C1 segment of cervical spinal cord (tissue), 14 donors: ENCODE measurements around the gene ZDHHC21.

Experiments used
- DNase-seq, 14 donors: peaks; one replicate each; lab custom pipeline; 2025; lab: John Stamatoyannopoulos, UW

Gene ZDHHC21

GRCh38 chr9:14616188-14616982 lies 76.8 kb downstream of the ZDHHC21 start:
- peak in 1 of 14 donors; percentile 53 for DNase-seq

- DNase-seq, result no peak
Observed at GRCh38 chr9:14608540-14608939, 84.7 kb downstream of the ZDHHC21 start.

GRCh38 chr9:14597171-14597799 lies 95.9 kb downstream of the ZDHHC21 start:
- DNase-seq, result no peak

DNA sequence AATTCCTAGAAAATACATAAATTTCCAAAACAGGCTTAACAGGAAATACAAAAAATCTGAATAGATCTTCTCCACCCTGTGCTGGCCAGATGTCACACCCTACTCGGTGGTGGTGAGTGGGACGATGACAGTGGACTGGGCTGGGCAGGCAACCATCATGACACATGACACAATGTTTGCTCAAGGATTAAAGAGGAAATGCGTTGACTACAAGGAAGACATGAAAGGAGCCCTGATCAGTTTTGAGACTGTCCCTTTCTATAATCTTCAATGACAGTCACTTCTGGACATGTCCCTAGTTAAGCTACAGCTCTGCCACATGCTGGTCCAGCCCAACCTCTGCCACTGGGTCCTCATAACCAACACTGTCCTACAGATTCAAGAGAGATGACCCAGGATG lies 99.8 kb downstream of the ZDHHC21 start:
- DNase-seq, result no peak

DNA sequence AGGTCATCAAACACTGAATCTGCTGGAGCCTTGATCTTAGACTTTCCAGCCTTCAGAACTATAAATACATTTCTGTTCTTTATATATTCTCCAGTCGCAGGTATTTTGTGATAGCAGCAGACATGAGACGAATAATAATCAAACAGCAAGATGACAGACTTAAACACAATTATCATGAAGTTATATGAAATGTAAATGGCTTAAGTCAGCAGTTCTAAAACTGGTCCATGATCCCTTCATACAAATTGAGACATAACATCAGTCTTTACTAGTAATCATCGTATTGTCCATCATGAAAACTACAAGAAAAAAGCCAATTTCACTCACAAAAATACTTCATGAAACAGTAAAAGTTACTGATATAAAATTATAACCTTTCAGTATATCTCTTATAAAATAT lies 101.8 kb downstream of the ZDHHC21 start:
- DNase-seq, result no peak

DNA sequence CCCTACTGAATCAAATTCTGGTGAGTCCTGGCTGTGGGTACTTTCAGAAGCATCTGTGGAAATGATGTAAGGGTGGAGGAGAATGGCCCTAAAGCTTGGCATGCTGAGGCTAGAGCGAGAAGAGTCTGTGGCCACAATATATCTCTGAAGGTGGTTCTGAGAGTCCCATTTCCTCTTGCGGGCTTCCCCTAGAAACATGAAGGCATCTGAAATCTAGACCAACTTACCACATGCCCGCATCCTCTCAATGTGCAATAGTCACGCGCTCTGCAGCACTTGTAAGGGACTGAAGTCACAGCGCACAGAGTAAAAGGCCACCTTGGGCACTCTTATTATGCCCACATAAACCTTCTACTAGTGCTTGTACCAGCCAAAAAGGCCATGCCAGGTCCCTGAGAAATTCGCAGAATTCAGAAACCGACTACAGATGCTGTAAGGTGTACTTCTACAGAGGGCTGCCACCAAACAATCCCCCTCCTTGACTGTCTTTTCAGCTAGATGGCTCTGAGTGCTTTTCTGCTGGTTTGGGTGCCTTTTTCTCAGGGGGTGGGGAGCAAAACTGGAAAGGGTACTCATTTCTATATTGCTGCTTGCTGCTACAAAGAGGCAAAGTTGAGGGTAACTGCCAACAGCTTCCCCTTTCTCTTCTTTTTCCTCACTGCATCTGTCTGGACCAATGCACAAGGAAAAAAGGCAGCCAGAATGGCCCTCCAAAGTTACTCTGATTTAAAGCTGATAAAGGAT lies 107.3 kb downstream of the ZDHHC21 start:
- DNase-seq, result peak in 1 of 14 donors; percentile 13

- no peak for DNase-seq
Observed at GRCh38 chr9:14584571-14584970, 108.7 kb downstream of the ZDHHC21 start.

DNA sequence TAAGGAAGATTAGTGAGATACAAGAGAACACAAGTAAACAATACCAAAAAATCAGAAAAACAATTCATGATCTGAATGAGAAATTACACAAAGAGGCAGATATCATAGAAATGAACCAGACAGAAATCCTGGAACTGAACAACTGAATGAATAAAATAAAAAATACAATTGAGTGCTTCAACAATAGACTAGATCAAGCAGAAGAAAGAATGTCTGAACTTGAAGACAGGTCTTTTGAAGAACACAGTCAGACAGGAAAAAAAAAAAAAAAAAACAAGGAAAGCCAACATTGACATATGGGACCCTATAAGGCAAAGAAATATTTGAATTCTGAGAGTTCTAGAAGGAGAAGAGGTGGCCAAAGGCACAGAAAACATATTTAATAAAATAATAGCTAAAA lies 115.2 kb downstream of the ZDHHC21 start:
- DNase-seq, result no peak

DNA sequence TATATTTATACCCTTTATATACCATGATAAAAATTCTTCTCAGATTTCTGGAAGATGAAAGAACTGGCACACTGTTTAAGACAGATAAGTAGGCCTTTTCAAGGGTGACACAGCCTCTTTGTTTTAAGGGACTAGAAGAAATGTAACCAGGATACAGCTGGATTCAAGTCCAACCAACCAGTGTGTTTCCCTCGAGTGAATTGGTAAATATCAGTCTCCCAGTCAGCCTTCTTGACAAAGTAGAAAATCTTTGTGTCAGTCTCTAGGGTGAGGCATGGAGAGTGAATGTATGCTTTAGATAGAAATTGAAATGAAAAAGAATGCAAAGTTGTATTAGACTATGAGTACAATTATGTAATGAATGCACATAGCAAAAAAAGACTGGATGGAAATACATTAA lies 119.1 kb downstream of the ZDHHC21 start:
- DNase-seq, result no peak

DNA sequence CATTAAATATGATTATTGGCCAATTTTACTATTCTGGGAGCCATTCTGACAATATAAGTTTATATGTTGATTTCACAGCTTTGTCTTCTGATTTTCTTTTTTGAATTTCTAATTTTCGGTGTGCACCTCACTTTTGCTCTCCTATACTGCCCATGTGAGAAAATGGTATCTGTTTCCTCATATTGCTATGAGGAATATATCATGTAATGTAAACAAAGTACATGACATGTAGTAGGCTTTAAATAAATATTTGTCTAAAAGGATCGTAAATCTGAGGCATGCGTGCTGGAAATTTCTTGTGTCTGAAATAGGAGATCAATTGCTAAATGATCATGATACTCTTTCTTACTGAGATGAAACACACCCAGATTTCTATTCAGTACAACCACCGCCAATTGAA lies 119.9 kb downstream of the ZDHHC21 start:
- no peak for DNase-seq

DNA sequence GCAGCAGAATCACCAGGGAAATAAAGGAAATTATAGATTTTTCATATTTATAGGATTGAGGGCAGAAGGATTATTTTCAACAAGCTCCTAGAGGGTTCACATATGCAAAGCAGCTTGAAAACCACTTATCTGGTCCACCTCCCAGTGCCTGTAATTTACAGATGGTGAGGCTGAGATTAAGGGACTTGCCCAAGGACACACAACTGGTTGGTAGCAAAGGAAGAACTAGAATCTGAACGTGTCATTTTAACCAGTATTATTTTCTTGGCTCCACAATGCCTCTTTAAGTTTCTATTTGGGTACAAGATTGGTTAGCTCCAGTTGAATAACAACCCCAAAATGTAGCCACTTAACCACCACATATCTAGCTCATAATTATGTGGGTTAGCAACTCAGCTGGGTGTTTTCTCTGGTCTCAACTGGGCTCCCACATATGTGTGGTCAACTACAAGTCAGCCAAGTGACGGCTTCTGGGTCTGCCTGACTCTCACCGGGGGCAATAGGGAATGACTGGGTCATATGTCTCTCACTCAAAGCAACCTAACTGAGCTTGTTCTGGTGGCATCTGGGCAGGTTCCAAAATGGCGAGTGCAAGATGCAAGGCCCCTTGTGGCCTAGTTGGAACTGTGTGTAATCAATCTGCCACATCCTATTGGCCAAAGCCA lies 127.7 kb downstream of the ZDHHC21 start:
- no peak for DNase-seq

GRCh38 chr9:14563902-14564624 lies 129.2 kb downstream of the ZDHHC21 start:
- DNase-seq, result no peak

DNA sequence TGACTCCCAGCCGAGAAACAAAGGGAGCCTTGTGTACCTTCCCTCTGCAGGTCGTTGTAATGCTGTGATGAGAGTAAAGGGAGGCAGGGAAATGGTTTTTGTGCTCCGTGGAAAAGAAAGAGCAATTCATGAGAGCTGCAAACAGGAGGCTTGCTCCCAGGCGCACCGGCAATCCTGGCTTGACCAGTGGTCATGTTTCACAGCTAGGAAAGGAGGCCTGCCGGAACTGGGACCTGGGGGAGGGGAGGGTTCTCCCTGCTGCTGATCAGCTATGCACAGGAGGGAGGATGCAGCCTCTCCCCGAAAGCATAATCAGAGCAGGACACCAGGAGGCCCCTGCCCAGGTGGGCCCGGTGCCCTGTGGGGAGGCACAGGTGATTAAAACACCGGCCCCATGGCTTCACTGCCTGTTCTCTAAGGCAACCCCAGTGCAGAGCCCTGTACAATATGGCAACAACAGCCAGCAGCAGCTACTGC lies 131.3 kb downstream of the ZDHHC21 start:
- DNase-seq, result no peak
